Activated T-cell treated with anti-CD3 and anti-CD28 coated beads, Interleukin-2, amount 50 U/mL, for 1 hour (primary cell): Measurements from ENCODE around the gene MMP12.

ENCODE experiments used
- DNase-seq: peaks from one replicate; pipeline ENCODE4 v3.0.0-alpha.2; 2020

Gene MMP12

DNA sequence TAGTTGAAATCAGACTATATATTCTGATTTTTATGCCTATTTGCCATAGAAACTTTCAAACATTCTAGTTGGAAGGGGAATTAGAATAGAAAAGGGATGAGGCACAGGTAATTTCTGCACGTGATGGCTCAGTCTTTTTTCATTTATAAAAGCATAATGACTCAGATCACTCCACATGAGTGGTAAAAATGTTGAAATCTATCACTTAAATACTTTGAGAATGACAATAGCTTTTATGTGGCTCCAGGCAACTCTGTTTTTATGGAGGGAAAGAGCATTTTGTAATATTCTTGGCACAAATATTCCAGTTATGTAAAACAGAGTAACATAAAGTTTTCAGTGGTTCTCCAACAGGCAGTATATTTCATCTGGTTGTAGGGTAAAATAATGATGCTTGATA lies 25.5 kb downstream of the MMP12 start:
- no peak for DNase-seq

DNA sequence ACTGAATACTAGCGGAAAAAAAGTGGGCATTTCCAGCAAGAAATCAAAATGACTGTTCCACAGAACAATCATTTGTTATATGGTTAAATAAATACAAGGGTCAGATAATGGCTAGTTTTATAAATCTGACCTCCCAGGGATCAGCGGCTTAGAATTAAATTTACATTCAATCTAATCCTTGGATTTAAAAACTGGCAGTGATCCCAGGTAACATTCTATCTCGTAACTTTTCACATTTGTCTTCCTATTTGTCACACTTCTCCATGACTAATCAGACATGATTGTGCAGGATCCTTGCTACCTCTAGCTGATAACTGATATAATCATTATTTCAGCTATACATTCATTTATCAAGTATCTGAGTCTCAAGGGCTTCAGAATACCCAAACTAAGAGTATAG lies 28.5 kb downstream of the MMP12 start:
- no peak for DNase-seq

DNA sequence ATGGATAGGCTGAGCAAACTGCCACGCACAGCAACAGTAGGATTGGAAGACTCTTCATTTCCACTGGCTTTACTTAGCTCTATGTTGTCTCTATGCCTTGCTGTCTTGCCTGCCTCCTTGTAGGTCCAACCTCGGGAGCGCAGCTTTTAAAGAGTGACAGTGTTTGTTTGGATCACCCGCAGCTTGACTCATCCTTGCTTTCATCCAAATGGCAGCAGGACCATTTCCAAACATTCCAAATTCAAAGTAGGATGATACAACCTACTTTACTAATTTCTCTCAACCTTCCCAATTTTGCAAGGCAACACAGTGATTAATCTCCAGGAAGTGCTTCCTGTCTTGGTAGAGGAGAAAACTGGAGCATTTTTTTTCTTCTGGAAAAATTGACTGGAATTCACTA lies 31.3 kb downstream of the MMP12 start, which contains the start of gene MMP3:
MMP3 (minus strand) TSS at position 121 of the 400 bp plus-strand sequence; CDS start at position 58, 63 bp downstream.
- no peak for DNase-seq

DNA sequence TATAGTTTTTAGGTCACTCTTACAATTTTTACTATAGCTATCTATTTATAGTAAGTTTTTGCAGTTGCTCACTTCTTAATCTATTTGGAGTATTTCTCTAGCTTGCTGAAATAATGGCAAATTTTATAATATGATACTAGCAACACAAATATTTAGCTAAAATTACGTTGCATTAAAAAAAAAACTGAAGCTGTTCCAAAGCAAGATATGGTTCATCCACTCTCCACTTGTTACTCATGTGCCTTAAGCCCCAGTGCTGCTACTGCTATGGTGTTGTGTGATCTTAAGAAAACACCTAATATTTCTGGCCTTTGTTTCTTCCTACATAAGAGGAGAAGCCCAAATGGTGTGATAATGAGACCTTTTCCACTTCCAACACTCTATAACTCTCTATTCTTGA lies 31.9 kb downstream of the MMP12 start:
- no peak for DNase-seq

DNA sequence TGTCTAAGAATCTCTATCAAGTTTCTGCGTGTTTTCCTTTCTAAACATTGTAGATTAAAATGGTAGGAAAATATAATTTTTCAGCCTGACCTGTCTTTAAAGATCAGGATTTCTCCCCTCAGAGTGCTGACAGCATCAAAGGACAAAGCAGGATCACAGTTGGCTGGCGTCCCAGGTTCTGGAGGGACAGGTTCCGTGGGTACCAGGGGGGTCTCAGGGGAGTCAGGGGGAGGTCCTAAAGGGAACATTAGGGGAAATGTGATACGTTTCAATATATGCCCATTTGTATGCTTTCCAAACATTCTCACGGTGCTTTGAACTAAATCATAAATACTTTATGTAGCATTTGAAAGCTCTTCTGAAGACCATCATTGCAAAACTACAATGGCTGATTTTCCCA lies 34.8 kb downstream of the MMP12 start:
- no peak for DNase-seq

DNA sequence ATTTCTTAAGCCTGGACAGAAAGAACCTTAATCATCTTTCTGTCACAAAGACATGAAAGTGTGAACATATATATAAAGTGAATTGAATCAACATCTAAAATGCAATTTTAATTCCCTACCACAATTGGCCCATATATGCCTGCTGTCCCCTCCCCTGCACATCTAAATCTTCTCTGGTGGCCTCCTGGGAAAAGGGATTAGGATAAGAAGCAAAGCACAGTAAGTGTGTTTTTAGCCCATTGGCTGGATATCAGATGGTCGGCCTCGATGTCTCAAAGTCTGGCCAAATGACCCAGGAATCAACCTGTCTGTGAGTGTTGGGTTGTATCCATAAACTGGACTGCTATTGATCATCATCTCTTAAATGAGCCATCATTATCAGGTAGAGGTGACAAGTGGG lies 37.1 kb downstream of the MMP12 start:
- DNase-seq, result no peak

DNA sequence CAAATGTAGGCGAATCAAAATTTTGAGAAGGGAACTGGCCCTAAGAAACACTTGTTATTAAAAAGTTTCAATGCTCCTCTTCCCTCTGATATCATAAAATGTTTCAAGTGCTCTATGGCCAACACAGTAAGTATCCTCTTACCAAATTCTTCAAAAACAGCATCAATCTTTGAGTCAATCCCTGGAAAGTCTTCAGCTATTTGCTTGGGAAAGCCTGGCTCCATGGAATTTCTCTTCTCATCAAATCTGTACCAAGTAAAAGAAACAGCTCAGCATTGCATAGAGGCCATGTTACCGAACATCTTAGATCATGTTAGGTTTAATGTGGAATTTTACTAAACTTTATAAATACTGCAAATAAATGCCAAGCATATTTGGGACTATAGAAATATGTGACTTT lies 37.6 kb downstream of the MMP12 start:
- no peak for DNase-seq

DNA sequence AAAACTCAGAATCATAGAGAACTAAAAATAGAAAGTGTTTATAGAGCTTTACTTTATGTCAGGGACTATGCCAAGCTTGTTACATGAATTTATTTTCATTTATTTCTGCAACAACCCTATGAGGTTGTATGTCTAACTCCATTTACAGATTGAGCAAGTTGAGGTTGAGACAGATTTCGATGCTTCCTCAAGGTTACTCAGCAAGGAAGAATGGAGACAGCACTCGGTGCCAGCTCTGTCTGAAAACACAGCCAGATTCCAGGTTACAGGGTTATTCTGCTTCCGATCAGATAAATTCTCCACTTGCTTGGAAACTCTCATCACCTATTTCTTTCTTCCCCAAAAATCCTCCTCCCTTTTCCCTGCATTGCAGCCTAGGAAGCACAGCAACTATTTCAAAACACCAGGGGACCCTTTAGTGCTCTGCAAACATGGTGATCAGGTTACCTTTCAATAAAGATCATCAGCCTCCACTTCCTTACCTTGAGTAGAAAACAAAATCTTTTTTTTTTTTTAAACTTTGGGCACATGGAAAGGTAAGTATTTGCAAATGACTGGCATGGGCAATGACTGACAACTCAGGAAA lies 38.4 kb downstream of the MMP12 start:
- no peak for DNase-seq

DNA sequence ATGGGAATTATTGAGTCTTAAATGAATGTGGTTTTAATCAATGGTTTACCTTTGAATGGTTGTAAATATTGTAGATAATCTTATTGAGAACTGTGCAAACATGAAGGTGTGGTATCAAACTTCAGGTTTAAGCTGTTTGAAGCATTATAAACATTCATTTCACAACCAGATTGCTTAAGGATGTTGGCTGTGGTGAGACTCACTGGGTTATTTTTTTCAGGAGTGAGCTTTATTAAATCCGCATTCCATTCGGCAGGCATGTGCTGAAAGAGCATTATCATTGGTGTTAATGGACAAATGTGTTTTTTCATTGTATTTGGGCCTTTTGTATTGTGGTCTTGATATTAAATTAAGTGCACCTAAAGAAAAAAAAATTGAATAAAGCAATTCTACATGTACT lies 41.1 kb downstream of the MMP12 start:
- DNase-seq, result no peak

DNA sequence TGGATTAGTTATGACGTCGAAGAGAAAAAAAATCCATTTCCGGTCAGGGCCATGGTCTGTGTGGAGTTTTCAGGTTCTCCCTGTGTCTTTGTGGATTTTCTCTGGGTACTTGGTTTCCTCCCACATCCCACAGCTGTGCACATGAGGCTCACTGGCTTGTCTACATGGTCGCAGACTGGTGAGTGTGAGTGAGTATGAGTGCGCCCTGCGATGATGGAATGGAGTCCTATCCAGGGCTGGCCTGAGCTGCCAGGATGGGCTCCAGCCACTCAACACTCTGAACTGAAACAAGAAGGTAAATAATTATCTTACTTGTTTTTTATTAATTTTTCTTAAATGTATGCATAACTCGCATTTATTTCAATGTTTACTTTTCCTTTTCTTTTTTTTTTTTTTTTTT lies 42.2 kb downstream of the MMP12 start:
- DNase-seq, result no peak

DNA sequence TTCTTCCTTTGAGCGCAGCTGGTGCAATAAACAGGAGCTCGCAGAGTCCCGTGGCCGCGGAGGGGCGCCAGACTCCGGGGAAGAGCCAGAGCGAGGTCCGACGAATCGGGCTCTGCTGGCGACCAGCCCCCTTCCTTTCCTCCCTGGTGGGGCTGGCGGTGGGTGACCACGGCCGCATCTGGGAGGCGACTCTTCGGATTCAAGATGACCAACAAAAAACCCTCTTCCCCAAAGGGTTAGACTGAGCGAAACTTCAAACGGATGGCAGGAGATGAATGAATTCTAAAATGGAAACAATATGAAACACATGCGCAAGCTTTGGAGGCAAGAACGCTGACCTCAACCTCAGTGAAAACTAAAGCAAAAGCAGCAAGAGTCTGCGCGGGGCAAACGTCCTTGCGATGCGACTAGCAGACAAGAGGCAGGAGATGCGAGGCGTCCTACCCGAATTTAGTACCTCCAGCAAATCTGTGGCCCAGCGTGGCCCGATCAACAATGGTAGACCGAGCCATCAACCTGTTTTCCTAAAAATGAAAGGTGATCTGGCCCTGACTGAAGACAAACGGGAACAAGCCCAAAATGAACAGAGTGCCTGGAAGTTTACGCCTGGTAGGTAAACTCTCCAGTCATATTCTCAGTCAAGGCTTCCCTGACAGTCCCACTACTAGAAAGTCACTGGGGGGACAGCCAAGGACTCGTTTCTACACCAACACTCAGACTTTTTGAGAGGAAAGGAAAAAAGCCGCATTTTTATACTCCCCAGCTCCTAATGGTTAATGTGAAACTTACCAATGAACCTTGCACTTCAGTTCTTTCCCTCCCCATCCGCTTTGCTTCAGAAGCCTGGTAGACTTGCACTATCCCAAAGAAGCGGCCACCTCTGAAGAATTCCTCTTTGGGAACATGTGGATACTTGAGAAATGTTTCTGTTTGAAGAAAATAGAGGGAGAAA lies 43.0 kb downstream of the MMP12 start:
- no peak for DNase-seq

DNA sequence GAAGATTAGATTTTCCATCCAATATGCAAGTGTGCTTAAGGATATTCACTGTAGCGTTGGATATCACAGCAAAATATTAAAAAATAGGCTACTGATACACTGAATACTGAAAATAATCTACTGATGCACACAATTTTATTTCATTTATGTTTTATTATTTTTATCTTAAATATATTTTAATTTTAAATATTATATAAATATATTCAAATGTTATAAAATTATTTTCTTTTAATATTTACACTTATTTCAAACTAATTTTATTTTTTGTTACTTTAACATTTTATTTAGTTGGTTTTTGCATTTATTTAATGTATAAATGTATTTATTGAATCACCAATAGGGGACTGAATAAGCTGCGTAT lies 43.7 kb downstream of the MMP12 start:
- no peak for DNase-seq

DNA sequence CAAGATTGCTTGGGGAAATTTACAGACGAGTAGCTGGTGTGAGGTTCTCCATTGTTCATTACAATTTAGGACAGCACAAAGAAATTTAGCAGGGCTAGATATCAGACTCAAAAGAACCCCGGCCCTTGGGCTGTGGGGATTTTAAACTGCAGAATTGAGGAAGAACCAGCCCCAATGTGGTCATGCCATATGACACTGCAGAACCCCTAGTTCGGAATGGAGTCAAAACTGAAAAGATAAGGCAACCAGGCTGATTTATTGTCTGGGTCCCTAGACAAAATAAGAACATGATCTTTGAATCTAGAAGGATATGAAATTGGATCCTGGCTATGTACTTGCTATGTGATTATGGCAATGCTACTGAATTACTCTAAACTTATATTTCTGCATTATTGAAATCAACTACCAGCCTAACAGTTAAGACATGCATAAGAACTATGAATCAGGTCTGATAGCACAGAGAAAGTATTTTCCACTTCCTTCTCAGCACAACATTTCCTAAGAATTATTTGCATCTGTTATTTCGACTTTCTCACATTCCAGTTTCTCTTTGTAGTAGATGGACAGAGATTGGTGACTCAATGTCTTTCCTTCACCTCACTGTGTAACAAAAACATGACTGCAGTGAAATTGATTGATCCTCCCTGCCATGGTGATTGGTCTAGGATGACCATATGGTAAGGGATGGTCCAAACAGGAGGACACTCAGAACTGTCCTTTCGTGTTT lies 44.6 kb downstream of the MMP12 start:
- DNase-seq, result no peak

DNA sequence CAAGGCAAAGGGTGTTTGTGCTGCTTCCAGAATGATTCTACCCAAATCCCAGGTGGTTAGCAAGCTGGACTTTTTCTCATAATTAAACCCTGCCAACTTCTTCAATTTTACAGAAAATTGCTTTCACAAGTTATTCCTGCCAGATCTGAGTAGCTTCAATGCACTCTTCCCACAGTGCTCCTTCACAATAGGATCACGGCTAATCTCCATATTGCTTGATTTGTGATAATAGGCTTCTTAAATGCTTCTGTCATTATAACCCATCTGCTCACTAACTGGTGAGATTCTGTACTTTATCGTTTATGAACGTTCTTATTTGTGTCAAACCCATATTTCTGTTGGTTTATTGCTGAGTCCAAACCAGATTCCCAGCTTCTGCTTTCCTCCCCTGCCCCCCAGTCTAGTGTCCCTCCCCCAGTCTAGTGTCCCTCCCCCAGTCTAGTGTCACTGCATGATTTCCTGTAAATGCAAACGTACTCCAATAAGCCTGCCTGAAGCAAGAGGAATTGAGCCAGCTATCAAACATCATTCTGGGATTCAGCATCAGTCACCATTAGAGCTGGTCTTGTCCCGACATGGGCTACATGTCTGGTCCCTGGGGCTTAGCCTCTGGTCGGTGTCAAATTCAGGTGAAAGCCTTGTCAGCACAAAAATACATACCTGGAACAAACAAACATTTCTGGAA lies 45.3 kb downstream of the MMP12 start:
- no peak for DNase-seq

DNA sequence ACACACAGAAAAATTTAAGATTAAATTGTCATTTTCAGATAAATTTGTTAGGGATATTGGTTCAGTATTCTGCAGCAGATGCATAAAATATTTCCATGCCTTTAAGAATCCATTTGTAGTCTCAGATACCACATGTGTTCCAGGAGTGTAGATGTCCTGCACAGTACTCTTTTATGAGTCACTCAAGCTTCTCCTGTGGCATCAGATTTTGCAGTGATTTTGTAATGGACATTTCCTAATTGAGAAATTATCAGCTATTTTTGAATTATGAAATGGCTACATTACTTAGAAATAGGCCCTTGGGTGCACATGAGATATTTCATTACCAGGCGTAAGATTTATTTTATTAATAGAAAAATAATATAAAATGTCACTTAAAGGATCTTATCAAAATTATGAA lies 50.2 kb downstream of the MMP12 start:
- no peak for DNase-seq

DNA sequence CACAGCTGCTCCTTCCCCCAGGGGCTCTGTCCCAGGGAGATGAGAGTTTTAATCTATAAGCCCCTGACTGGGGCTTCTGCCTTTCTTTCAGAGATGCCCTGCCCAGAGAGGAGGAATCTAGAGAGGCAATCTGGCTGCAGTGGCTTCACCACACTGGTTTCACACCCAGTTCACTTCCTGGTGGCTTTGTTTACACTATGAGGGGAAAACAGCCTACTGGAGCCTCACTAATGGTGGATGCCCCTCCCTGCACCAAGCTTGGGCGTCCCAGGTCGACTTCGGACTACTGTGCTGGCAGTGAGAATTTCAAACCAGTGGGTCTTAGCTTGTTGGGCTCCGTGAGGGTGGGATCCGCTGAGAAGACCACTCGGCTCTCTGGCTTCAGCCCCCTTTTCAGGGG lies 55.3 kb downstream of the MMP12 start:
- DNase-seq, result no peak

DNA sequence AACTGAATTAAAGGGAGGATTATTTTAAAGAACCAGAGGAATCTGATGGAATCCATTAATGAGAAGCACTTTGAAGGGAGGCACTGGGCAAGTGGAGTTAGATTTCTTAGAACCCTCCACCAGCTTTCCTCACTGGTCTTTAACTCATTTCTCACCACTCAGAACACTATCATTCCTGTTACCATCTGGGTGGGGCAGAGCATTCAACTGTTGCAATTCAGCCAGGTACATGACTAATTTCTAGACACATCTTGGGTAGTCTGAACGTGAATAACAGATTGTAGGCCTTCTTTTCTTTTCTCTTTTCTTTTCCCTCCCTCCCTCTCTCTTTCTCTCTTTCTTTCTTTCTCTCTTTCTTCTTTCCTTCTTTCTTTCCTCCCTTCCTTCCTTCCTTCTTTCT lies 61.3 kb downstream of the MMP12 start:
- DNase-seq, result no peak
